Endothelial cell of umbilical vein (primary cell): ENCODE results near the gene IRX5. TPM values are rescaled to one million over a fixed set of nuclear protein-coding genes. Genes with fewer than 3 reads are reported as not detected.

Source experiments
- BruUV-seq: library from RNA; stranded (reverse); fragments of 400-500 nt; replicated peaks from 2 replicates; lab custom pipeline; 2021; lab: Mats Ljungman, UMichigan
- CTCF ChIA-PET: fragments of 300-600, 350-600 bp; sonication (Branson Sonifier 250); formaldehyde crosslinking; loops from one replicate; lab custom pipeline; 2021; ENCODE audit warnings: antibody characterized with exemption, inconsistent platforms; lab: Charles Lee
- POLR2A ChIA-PET: fragments of 300-600, 350-600 bp; sonication (Branson Sonifier 250); formaldehyde crosslinking; loops from one replicate; lab custom pipeline; 2021; ENCODE audit warnings: antibody characterized with exemption, inconsistent platforms; lab: Charles Lee
- DNase-seq: peaks from one replicate; pipeline ENCODE4 v3.0.0-alpha.2; 2011; ENCODE audit warnings: low read depth, low spot score
- FAIRE-seq: peaks from 2 replicates; lab custom pipeline; 2011; peaks lifted over from hg19 to GRCh38; lab: Jason Lieb, UNC
- H2AFZ ChIP-seq: 2 replicates; pipeline ENCODE4 v1.6.0; 2012; ENCODE audit warnings: low read depth, low read length, control low read depth, inconsistent platforms
- H3K27ac ChIP-seq: 2 replicates; pipeline ENCODE4 v1.5.1; 2011; ENCODE audit warnings: low read depth, mild to moderate bottlenecking, control low read depth, low read length, moderate library complexity; ENCODE audit not compliant: insufficient read depth
- H3K27me3 ChIP-seq, 2 experiments: 2 replicates each; pipeline versions ENCODE4 v1.6.0 to v1.6.1; 2011; ENCODE audit warnings: low read length in 2 of 2, mixed read lengths in 1 of 2; ENCODE audit not compliant: control insufficient read depth in 2 of 2, insufficient read depth in 2 of 2
- H3K36me3 ChIP-seq, 2 experiments: 2 replicates in 1 of 2; 3 replicates in 1 of 2; pipeline ENCODE4 v1.5.1; 2011; ENCODE audit warnings: low read length in 2 of 2, mild to moderate bottlenecking in 1 of 2, moderate library complexity in 1 of 2; ENCODE audit not compliant: control insufficient read depth in 2 of 2, insufficient read depth in 2 of 2; ENCODE audit errors: extremely low read depth in 1 of 2
- H3K4me1 ChIP-seq: 3 replicates; pipeline ENCODE4 v1.5.1; 2011; ENCODE audit warnings: mild to moderate bottlenecking, low read length; ENCODE audit not compliant: control insufficient read depth, insufficient read depth; ENCODE audit errors: extremely low read depth
- H3K4me2 ChIP-seq: 2 replicates; pipeline ENCODE4 v1.6.1; 2011; ENCODE audit warnings: low read length, control low read depth, mixed read lengths; ENCODE audit not compliant: insufficient read depth
- H3K4me3 ChIP-seq, 3 experiments: fragments of 200-600 bp in 1 of 3; sonication (generic), shearing (Covaris generic) in 1 of 3; replicated peaks in 1 of 3; 2 replicates each; pipeline ENCODE4 v1.5.1; 2011 to 2016; ENCODE audit warnings: control low read depth in 3 of 3, low read length in 3 of 3, mild to moderate bottlenecking in 2 of 3, inconsistent platforms in 1 of 3, low read depth in 1 of 3, moderate library complexity in 1 of 3; ENCODE audit not compliant: insufficient read depth in 1 of 3
- H3K79me2 ChIP-seq: 2 replicates; pipeline ENCODE4 v1.6.0; 2012; ENCODE audit warnings: low read length, inconsistent platforms; ENCODE audit not compliant: control insufficient read depth, insufficient read depth
- H3K9ac ChIP-seq: replicated peaks from 2 replicates; pipeline ENCODE3; 2011; ENCODE audit warnings: low read length, control low read depth; ENCODE audit not compliant: insufficient read depth; ENCODE audit errors: extremely low read depth
- H3K9me1 ChIP-seq: replicated peaks from 3 replicates; pipeline ENCODE4 v1.6.0; 2011; ENCODE audit warnings: mild to moderate bottlenecking, low read length; ENCODE audit not compliant: control insufficient read depth, insufficient read depth; ENCODE audit errors: extremely low read depth
- H3K9me3 ChIP-seq: replicated peaks from 2 replicates; pipeline ENCODE4 v1.5.1; 2012; ENCODE audit warnings: low read length, inconsistent platforms; ENCODE audit not compliant: control insufficient read depth, insufficient read depth
- H4K20me1 ChIP-seq: replicated peaks from 2 replicates; pipeline ENCODE3; 2011; ENCODE audit warnings: mild to moderate bottlenecking, low read length; ENCODE audit not compliant: control insufficient read depth, insufficient read depth; ENCODE audit errors: extremely low read depth
- EZH2 ChIP-seq: IDR thresholded peaks from 2 replicates; pipeline ENCODE4 v1.6.1; 2012; ENCODE audit warnings: borderline replicate concordance, low read depth, mild to moderate bottlenecking, moderate library complexity, low read length, inconsistent platforms; ENCODE audit not compliant: severe bottlenecking
- GATA2 ChIP-seq: IDR thresholded peaks from 2 replicates; pipeline ENCODE4 v1.7.0; 2011; ENCODE audit warnings: low read depth, mild to moderate bottlenecking, moderate library complexity, mixed read lengths, low read length; ENCODE audit not compliant: insufficient read length, insufficient read depth
- JUN ChIP-seq: IDR thresholded peaks from 2 replicates; pipeline ENCODE4 v1.6.1; 2011; ENCODE audit warnings: borderline replicate concordance, low read depth; ENCODE audit not compliant: insufficient read length, insufficient read depth
- POLR2A ChIP-seq: IDR thresholded peaks from 2 replicates; pipeline ENCODE4 v1.6.1; 2012; ENCODE audit warnings: low read depth, mild to moderate bottlenecking, control low read depth, low read length
- POLR2AphosphoS5 ChIP-seq: IDR thresholded peaks from 2 replicates; pipeline ENCODE4 v1.6.1; 2012; ENCODE audit warnings: low read depth, mild to moderate bottlenecking, control low read depth, low read length, moderate library complexity; ENCODE audit not compliant: insufficient read depth
- dilution Hi-C: fragments of 300-500 bp; cut with MboI; formaldehyde crosslinking; loops from one replicate; pipeline ENCODE4 v1.15.0; 2019; ENCODE audit warnings: low sequenced_read_pairs; ENCODE audit not compliant: extremely low pct_ligation_motif_present
- intact Hi-C: fragments of 100-400 bp; cut with micrococcal nuclease; formaldehyde crosslinking; loops from one replicate; pipeline ENCODE4 v1.10.0; 2022
- polyA plus RNA-seq, 4 experiments: library from polyadenylated mRNA; depleted of rRNA in 3 of 4; stranded (reverse) in 3 of 4; unstranded in 1 of 4; fragments of >200 nt; gene quantifications; 2 replicates each; pipeline versions ENCODE4 v1.2.1 to v1.2.3, GENCODE V29; 2011 to 2012; ENCODE audit warnings: missing spikeins in 1 of 4
- total RNA-seq: library from RNA; stranded (reverse); gene quantifications from 2 replicates; pipeline ENCODE4 v1.2.3, GENCODE V29; 2021
- TF ChIP-seq, protein P1 (sequence below): IDR thresholded peaks from 2 replicates; pipeline ENCODE4 v1.6.1; 2011; ENCODE audit not compliant: insufficient read depth, insufficient read length

Gene IRX5
- total and polyA plus RNA-seq, 2 donors (not counting 3 experiments of a cell fraction or from before 2014, with no cell fraction given), result not detected

GRCh38 chr16:54930869-54931119 lies 129 bp downstream of the IRX5 start:
- ChIA-PET CTCF (interaction anchor here (1.1 to 1.9 kb wide), 3 partner anchors 9 to 1381 kb away, joined by 3 to 8 read pairs (median 3); no protein-coding TSS in a partner anchor), POLR2A (no interaction called here)
- Histone ChIP-seq H3K4me1 (peaks cover 12% of the 10 kb centered on the region), H3K4me3 (peak overlapping the region in 2 of 3 experiments; percentile 6 to 37), H2AFZ (peak overlapping the region; percentile 72), H3K9me1 (no peaks in the 10 kb centered on the region), H3K27me3 (peaks cover 47 to 67% of the 10 kb centered on the region in 2 experiments), H4K20me1 (peaks cover 5% of the 10 kb centered on the region), H3K9ac (no peak overlapping the region), H3K36me3 (no peaks in the 10 kb centered on the region), H3K9me3 (no peaks in the 10 kb centered on the region), H3K27ac (no peak overlapping the region), H3K79me2 (no peaks in the 10 kb centered on the region), H3K4me2 (peak overlapping the region; percentile 53)
- TF ChIP-seq POLR2AphosphoS5 (peak; percentile 5), GATA2 (no peak)
- BruUV-seq, result no TSS peak
- dilution Hi-C loops (no loop called here), intact Hi-C loops (loop anchor here (1.0 to 10.0 kb wide), 3 partner anchors 644 to 1038 kb away; partner anchors contain the start of gene IRX3)
- DNase-seq (no peak), FAIRE-seq (no peak)

- Histone ChIP-seq H3K9ac (no peak overlapping the region), H2AFZ (peak overlapping the region; percentile 72), H3K79me2 (no peaks in the 10 kb centered on the region), H3K4me1 (peaks cover 10% of the 10 kb centered on the region), H3K36me3 (no peaks in the 10 kb centered on the region), H3K27me3 (peaks cover 50 to 68% of the 10 kb centered on the region in 2 experiments), H3K9me3 (no peaks in the 10 kb centered on the region), H3K27ac (no peak overlapping the region), H3K4me3 (peak overlapping the region in 1 of 3 experiments; percentile 37), H4K20me1 (peaks cover 5% of the 10 kb centered on the region), H3K9me1 (no peaks in the 10 kb centered on the region), H3K4me2 (peak overlapping the region; percentile 53)
- intact Hi-C loops, result loop anchor here (1.0 to 10.0 kb wide), 3 partner anchors 645 to 1039 kb away; partner anchors contain the start of gene IRX3
- TF ChIP-seq, protein P1, sequence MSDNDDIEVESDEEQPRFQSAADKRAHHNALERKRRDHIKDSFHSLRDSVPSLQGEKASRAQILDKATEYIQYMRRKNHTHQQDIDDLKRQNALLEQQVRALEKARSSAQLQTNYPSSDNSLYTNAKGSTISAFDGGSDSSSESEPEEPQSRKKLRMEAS, result no peak
- TF ChIP-seq POLR2A (no peak), JUN (no peak), POLR2AphosphoS5 (no peak), EZH2 (peak; percentile 81)
- POLR2A ChIA-PET, result no interaction called here
- dilution Hi-C loops, result no loop called here
- DNase-seq (peak; percentile 27), FAIRE-seq (no peak)
- CTCF ChIA-PET, result interaction anchor here (1.2 to 1.9 kb wide), 2 partner anchors 9 to 1382 kb away, joined by 3 to 8 read pairs; no protein-coding TSS in a partner anchor
- no TSS peak for BruUV-seq
These were observed 702 bp downstream of the IRX5 start for GRCh38 chr16:54931120-54932014.
